ENCODE measurements around the gene PTPRJ. TPM values are rescaled to one million over a fixed set of nuclear protein-coding genes. Genes with fewer than 3 reads are reported as not detected.
A peak's percentile ranks its signal among the peaks of the same experiment; 100 is the strongest.
"Not testable (repeated sequence)": the region's sequence is repeated elsewhere in the genome, so short reads cannot be mapped to it uniquely, and the experiment has no call there.

Gene PTPRJ
- total and polyA plus RNA-seq, 2 of the 13 experiments (the other 11 are each of a cell fraction or from before 2014, with no cell fraction given): 1.0 to 1.2 TPM

GRCh38 chr11:47948137-47948536 is 32.2 kb upstream of the PTPRJ start:
- no peak overlapping the region for H3K4me2 ChIP-seq (ENCODE audit: low read depth, low read length)
- intact Hi-C loops (cut with micrococcal nuclease; ENCODE audit: unreplicated experiment): no loop called here
- no peaks in the 10 kb centered on the region for H4K20me1 ChIP-seq (ENCODE audit: insufficient read depth, low read length)
- no peak overlapping the region for H3K4me3 ChIP-seq (replicated peaks in 1 of 3; ENCODE audit: insufficient read depth in 1 of 3, low read depth in 2 of 3, low read length in 3 of 3)
- H3K9ac ChIP-seq (ENCODE audit: insufficient read depth, low read depth, low read length): no peak overlapping the region
- no peaks in the 10 kb centered on the region for H3K4me1 ChIP-seq (ENCODE audit: insufficient read depth, low read length)
- ChIA-PET POLR2A (no interaction called here), CTCF (ENCODE audit: low intra/inter-chr PET ratio, low total read pairs) (no interaction called here)
- TF ChIP-seq MBD4 (IDR thresholded peaks at IDR 0.05; ENCODE audit: borderline replicate concordance, low read length) (no peak), PRDM15 (CRISPR knock-in tag; IDR thresholded peaks at IDR 0.05) (peak; percentile 87), ZEB1 (IDR thresholded peaks at IDR 0.05; ENCODE audit: insufficient replicate concordance, low read depth) (no peak), NFKBIZ (CRISPR knock-in tag; IDR thresholded peaks at IDR 0.05) (no peak), ZFP82 (CRISPR knock-in tag; IDR thresholded peaks at IDR 0.05; ENCODE audit: borderline replicate concordance) (no peak)
- no TSS peak for BruUV-seq (replicated peaks)
- WGBS (ENCODE audit: low lambda C conversion rate): 34% methylated on average over 3 of the region's 3 CpGs
- H3K27ac ChIP-seq (ENCODE audit: extremely low read length, insufficient read depth, low read length): no peak overlapping the region
- H3K79me2 ChIP-seq (ENCODE audit: insufficient read depth, low read length): no peaks in the 10 kb centered on the region
- H3K9me3 ChIP-seq (ENCODE audit: low read length): no peaks in the 10 kb centered on the region
- no peaks in the 10 kb centered on the region for H3K36me3 ChIP-seq (replicated peaks in 1 of 2; ENCODE audit: control insufficient read depth in 1 of 2, insufficient read depth in 2 of 2, low read length in 2 of 2)
- peaks cover 0 to 1% of the 10 kb centered on the region in 2 experiments; a peak in 1 of 5 replicates for H3K27me3 ChIP-seq (ENCODE audit: control insufficient read depth in 1 of 2, insufficient read depth in 2 of 2, low read length in 2 of 2)
- DNase-seq (ENCODE audit: low spot score): no peak
- H2AFZ ChIP-seq (ENCODE audit: low read length): no peak overlapping the region
- no peak for FAIRE-seq
- peak; percentile 41; the same call in 1 of the 3 replicates for ATAC-seq
- in situ Hi-C loops (cut with HindIII; ENCODE audit: extremely low pct_ligation_motif_present, low pct_unique_long_range_greater_than_20kb): no loop called here

GRCh38 chr11:47949001-47949675 is 31.2 kb upstream of the PTPRJ start:
- ATAC-seq; H3K27me3 ChIP-seq (ENCODE audit: control insufficient read depth in 1 of 2, insufficient read depth in 2 of 2, low read length in 2 of 2); DNase-seq (ENCODE audit: low spot score); H3K4me1 ChIP-seq (ENCODE audit: insufficient read depth, low read length); H3K79me2 ChIP-seq (ENCODE audit: insufficient read depth, low read length); intact Hi-C loops (cut with micrococcal nuclease; ENCODE audit: unreplicated experiment); H3K36me3 ChIP-seq (replicated peaks in 1 of 2; ENCODE audit: control insufficient read depth in 1 of 2, insufficient read depth in 2 of 2, low read length in 2 of 2); H3K9ac ChIP-seq (ENCODE audit: insufficient read depth, low read depth, low read length); H3K9me3 ChIP-seq (ENCODE audit: low read length); H4K20me1 ChIP-seq (ENCODE audit: insufficient read depth, low read length); FAIRE-seq; in situ Hi-C loops (cut with HindIII; ENCODE audit: extremely low pct_ligation_motif_present, low pct_unique_long_range_greater_than_20kb); H3K4me3 ChIP-seq (replicated peaks in 1 of 3; ENCODE audit: insufficient read depth in 1 of 3, low read depth in 2 of 3, low read length in 3 of 3); H2AFZ ChIP-seq (ENCODE audit: low read length); CTCF ChIA-PET (ENCODE audit: low intra/inter-chr PET ratio, low total read pairs); BruUV-seq (replicated peaks); H3K27ac ChIP-seq (ENCODE audit: extremely low read length, insufficient read depth, low read length); H3K4me2 ChIP-seq (ENCODE audit: low read depth, low read length): not testable (repeated sequence)
- POLR2A ChIA-PET: interaction anchor here (0.7 kb wide), 1 partner anchor 101 kb away, joined by 3 read pairs; the partner anchor contains the start of gene NUP160
- WGBS (ENCODE audit: low lambda C conversion rate): 67% methylated on average over 9 of the region's 9 CpGs
